A549 (cell line): ENCODE measurements around the gene POMT2. TPM values are rescaled to one million over a fixed set of nuclear protein-coding genes. Genes with fewer than 3 reads are reported as not detected.

Experiments
- ATAC-seq, 2 experiments: fragments of 200-7000 bp in 1 of 2; fragments of >200 bp in 1 of 2; cut with Nextera tagmentation in 1 of 2; cut with Tn5 transposase in 1 of 2; 3 replicates each; pipeline versions ENCODE4 v1.8.0 to v1.9.1; 2018 to 2020; ENCODE audit warnings: mild to moderate bottlenecking in 1 of 2, moderate library complexity in 1 of 2
- CTCF ChIA-PET: fragments of 300-600 bp; sonication (Branson Sonifier 250); formaldehyde crosslinking; extraction: SDS; loops from one replicate; lab custom pipeline; 2021; ENCODE audit warnings: antibody characterized with exemption, inconsistent platforms; lab: Yijun Ruan, JAX
- POLR2A ChIA-PET: fragments of 350-600 bp; formaldehyde crosslinking; extraction: SDS; loops from one replicate; lab custom pipeline; 2021; ENCODE audit warnings: antibody characterized with exemption, inconsistent platforms; lab: Yijun Ruan, JAX
- DNase-seq, 2 experiments: peaks; one replicate each; pipeline versions ENCODE4 v3.0.0 to v3.0.0-alpha.2; 2011 to 2016; ENCODE audit warnings: low read depth in 1 of 2, low spot score in 1 of 2
- FAIRE-seq: peaks from 2 replicates; lab custom pipeline; 2011; peaks lifted over from hg19 to GRCh38; lab: Jason Lieb, UNC
- H3K27ac ChIP-seq, 2 experiments: fragments of >200 bp; sonication (Bioruptor Twin); formaldehyde crosslinking; 3 replicates each; pipeline ENCODE4 v1.5.1; 2016 to 2017
- H3K4me1 ChIP-seq: fragments of >200 bp; sonication (Bioruptor Twin); formaldehyde crosslinking; 3 replicates; pipeline ENCODE4 v1.6.1; 2016
- H3K4me2 ChIP-seq: fragments of >200 bp; sonication (Bioruptor Twin); formaldehyde crosslinking; 3 replicates; pipeline ENCODE4 v1.6.1; 2016
- H3K4me3 ChIP-seq: fragments of >200 bp; sonication (Bioruptor Twin); formaldehyde crosslinking; 3 replicates; pipeline ENCODE4 v1.5.1; 2016
- H3K9me3 ChIP-seq: fragments of >200 bp; sonication (Bioruptor Twin); formaldehyde crosslinking; 3 replicates; pipeline ENCODE4 v1.6.1; 2016
- BHLHE40 ChIP-seq: IDR thresholded peaks from 2 replicates; pipeline ENCODE4 v1.6.1; 2012; ENCODE audit warnings: low read depth, low read length, inconsistent platforms
- CBX2 ChIP-seq: fragments of 200-600 bp; sonication (generic); IDR thresholded peaks from 2 replicates; pipeline ENCODE4 v1.6.1; 2016; ENCODE audit warnings: low read depth, mild to moderate bottlenecking, borderline replicate concordance
- CEBPB ChIP-seq, 2 experiments: fragments of >200 bp in 1 of 2; sonication (Bioruptor Twin) in 1 of 2; formaldehyde crosslinking in 1 of 2; IDR thresholded peaks; 2 replicates each; pipeline ENCODE4 v1.6.1; 2012 to 2016
- CHD2 ChIP-seq: fragments of 150-350 bp; IDR thresholded peaks from 2 replicates; pipeline ENCODE4 v1.6.1; 2014; ENCODE audit warnings: low read length; ENCODE audit not compliant: partially characterized antibody
- CHD4 ChIP-seq: fragments of 200-600 bp; sonication (generic); IDR thresholded peaks from 2 replicates; pipeline ENCODE4 v1.6.1; 2016; ENCODE audit warnings: antibody characterized with exemption, mild to moderate bottlenecking, borderline replicate concordance
- CTCF ChIP-seq: fragments of >200 bp; sonication (Bioruptor Twin); formaldehyde crosslinking; IDR thresholded peaks from 3 replicates; pipeline ENCODE4 v1.5.1; 2016
- EHF ChIP-seq: fragments of 250-450 bp; sonication (Bioruptor Pico); IDR thresholded peaks from 2 replicates; pipeline ENCODE4 v1.5.0; 2020; ENCODE audit warnings: mild to moderate bottlenecking
- EHMT2 ChIP-seq: fragments of 200-600 bp; sonication (generic); IDR thresholded peaks from 2 replicates; pipeline ENCODE4 v1.6.1; 2016; ENCODE audit warnings: antibody characterized with exemption, low read depth, mild to moderate bottlenecking, moderate library complexity
- ELK1 ChIP-seq: fragments of 150-350 bp; IDR thresholded peaks from 2 replicates; pipeline ENCODE4 v1.6.1; 2014; ENCODE audit warnings: low read depth, mild to moderate bottlenecking, low read length
- EP300 ChIP-seq, 2 experiments: fragments of >200 bp; sonication (Bioruptor Twin); formaldehyde crosslinking; IDR thresholded peaks; 2 replicates in 1 of 2; 3 replicates in 1 of 2; pipeline ENCODE4 v1.6.1; 2016 to 2017
- ESRRA ChIP-seq: fragments of 150-350 bp; IDR thresholded peaks from 2 replicates; pipeline ENCODE4 v1.6.1; 2014; ENCODE audit warnings: mild to moderate bottlenecking, low read length, borderline replicate concordance
- FOSL2 ChIP-seq, 2 experiments: fragments of 450-650 bp in 1 of 2; fragments of >200 bp in 1 of 2; sonication (Bioruptor Twin) in 1 of 2; formaldehyde crosslinking; IDR thresholded peaks; 2 replicates each; pipeline versions ENCODE4 v1.5.0 to v1.6.1; 2016 to 2020; ENCODE audit warnings: mild to moderate bottlenecking in 1 of 2, moderate library complexity in 1 of 2
- GATA3 ChIP-seq: IDR thresholded peaks from 2 replicates; pipeline ENCODE4 v1.6.1; 2012; ENCODE audit warnings: borderline replicate concordance
- HEYL ChIP-seq: fragments of 250-450 bp; sonication (Bioruptor Pico); IDR thresholded peaks from 2 replicates; pipeline ENCODE4 v1.8.0; 2021; ENCODE audit warnings: mild to moderate bottlenecking, moderate library complexity
- HOXB5 ChIP-seq: fragments of 250-450 bp; sonication (Bioruptor Pico); IDR thresholded peaks from 2 replicates; pipeline ENCODE4 v1.5.0; 2020; ENCODE audit warnings: mild to moderate bottlenecking, moderate library complexity
- KDM5A ChIP-seq: fragments of 200-600 bp; sonication (generic); IDR thresholded peaks from 2 replicates; pipeline ENCODE4 v1.6.1; 2016; ENCODE audit warnings: antibody characterized with exemption, mild to moderate bottlenecking
- MAX ChIP-seq: IDR thresholded peaks from 2 replicates; pipeline ENCODE4 v1.6.1; 2012
- MYC ChIP-seq: IDR thresholded peaks from 2 replicates; pipeline ENCODE4 v1.6.1; 2012; ENCODE audit warnings: mild to moderate bottlenecking, inconsistent platforms, low read length, improper control_type of control experiment, borderline replicate concordance
- NPAS2 ChIP-seq: fragments of 250-450 bp; sonication (Bioruptor Pico); IDR thresholded peaks from 2 replicates; pipeline ENCODE4 v1.8.0; 2022; ENCODE audit warnings: mild to moderate bottlenecking, moderate library complexity, borderline replicate concordance
- NR3C1 ChIP-seq: fragments of >200 bp; sonication (Bioruptor Twin); formaldehyde crosslinking; IDR thresholded peaks from 3 replicates; pipeline ENCODE4 v1.6.1; 2017
- PBX3 ChIP-seq: IDR thresholded peaks from 2 replicates; pipeline ENCODE4 v1.6.1; 2012
- PHF8 ChIP-seq: fragments of 200-600 bp; sonication (generic); IDR thresholded peaks from 2 replicates; pipeline ENCODE4 v1.6.1; 2016; ENCODE audit warnings: low read depth, mild to moderate bottlenecking, antibody characterized with exemption, moderate library complexity, borderline replicate concordance
- POLR2A ChIP-seq: IDR thresholded peaks from 2 replicates; pipeline ENCODE4 v1.6.1; 2012; ENCODE audit warnings: mild to moderate bottlenecking, low read length
- RAD21 ChIP-seq, 2 experiments: fragments of >200 bp in 1 of 2; sonication (Bioruptor Twin) in 1 of 2; formaldehyde crosslinking in 1 of 2; IDR thresholded peaks in 1 of 2; conservative IDR thresholded peaks in 1 of 2; 2 replicates in 1 of 2; 3 replicates in 1 of 2; pipeline ENCODE4 v1.6.1; 2012 to 2018; ENCODE audit warnings: inconsistent platforms in 1 of 2
- REST ChIP-seq: fragments of 200-600 bp; sonication (generic); IDR thresholded peaks from 2 replicates; pipeline ENCODE4 v1.6.1; 2016; ENCODE audit warnings: antibody characterized with exemption, mild to moderate bottlenecking, moderate library complexity
- RNF2 ChIP-seq: fragments of 200-600 bp; sonication (generic); IDR thresholded peaks from 2 replicates; pipeline ENCODE4 v1.6.1; 2016; ENCODE audit warnings: low read depth, mild to moderate bottlenecking, antibody characterized with exemption, moderate library complexity, borderline replicate concordance
- TFCP2L1 ChIP-seq: fragments of 250-450 bp; sonication (Bioruptor Pico); IDR thresholded peaks from 2 replicates; pipeline ENCODE4 v1.5.0; 2021; ENCODE audit warnings: mild to moderate bottlenecking
- WGBS: methylation state at CpG from one replicate; pipeline ENCODE4 v1.1.6; 2017; ENCODE audit errors: missing lambda C conversion rate; 5-methylcytosine and 5-hydroxymethylcytosine counted together
- polyA plus RNA-seq, 4 experiments: library from polyadenylated mRNA; depleted of rRNA in 3 of 4; stranded (reverse); fragments of >200 nt; fragmentation: RNase III in 1 of 4; extraction: RNeasy Plus Mini Kit Qiagen cat#74134 plus additional on column Dnase treatment in 1 of 4; gene quantifications; 2 replicates in 3 of 4; 3 replicates in 1 of 4; pipeline ENCODE4 v1.2.3, GENCODE V29; 2011 to 2017

POMT2 gene
- polyA plus RNA-seq, 2 of the 4 experiments (the other 2 are of a cell fraction): 27.1 to 38.7 TPM

- no peak for TF ChIP-seq MAX
- no peak for TF ChIP-seq PBX3
- no peak for TF ChIP-seq EP300 (IDR thresholded peaks at IDR 0.05)
- TF ChIP-seq HOXB5 (CRISPR knock-in tag): no peak
- no peak for TF ChIP-seq NPAS2 (CRISPR knock-in tag)
- TF ChIP-seq RNF2: no peak
- TF ChIP-seq CBX2: no peak
- no peak for TF ChIP-seq EHF (CRISPR knock-in tag)
- no peak for TF ChIP-seq CEBPB (IDR thresholded peaks at IDR 0.05)
- TF ChIP-seq POLR2A: no peak
- no peak for TF ChIP-seq PHF8
- TF ChIP-seq ELK1: no peak
- no peak for TF ChIP-seq BHLHE40
- TF ChIP-seq HEYL (CRISPR knock-in tag): no peak
- no peak for TF ChIP-seq REST
- TF ChIP-seq TFCP2L1 (CRISPR knock-in tag): no peak
- no peak for TF ChIP-seq CHD4
- no peak for TF ChIP-seq NR3C1
- TF ChIP-seq, all 56 proteins: peak for 0
- no peak overlapping the region for H3K27ac ChIP-seq
- ATAC-seq: no peak
- 0 out of 3 replicates have a peak, but pooled peaks cover 2% of the 10 kb centered on the region for H3K4me1 ChIP-seq
- no peak for FAIRE-seq
- ChIA-PET POLR2A (no interaction called here), CTCF (interaction anchor here (1.0 to 3.8 kb wide), 3 partner anchors 9 to 123 kb away, joined by 4 to 13 read pairs (median 5); no protein-coding TSS in a partner anchor)
- no peaks in the 10 kb centered on the region for H3K9me3 ChIP-seq
- no peak overlapping the region for H3K4me2 ChIP-seq
- DNase-seq: no peak
- H3K4me3 ChIP-seq: no peak overlapping the region
- 75% methylated on average over 8 of the region's 8 CpGs for WGBS
These were observed 45.1 kb downstream of the POMT2 start for GRCh38 chr14:77275601-77276017.

GRCh38 chr14:77275041-77275580, 45.6 kb downstream of the POMT2 start:
- Histone ChIP-seq H3K4me1 (peaks cover 6% of the 10 kb centered on the region; the same call in 1 of the 3 replicates), H3K9me3 (no peaks in the 10 kb centered on the region), H3K4me2 (no peak overlapping the region), H3K27ac (no peak overlapping the region), H3K4me3 (no peak overlapping the region)
- CTCF ChIA-PET: interaction anchor here (1.0 to 3.8 kb wide), 4 partner anchors 8 to 123 kb away, joined by 3 to 13 read pairs (median 4); no protein-coding TSS in a partner anchor
- no peak for FAIRE-seq
- 81% methylated on average over 5 of the region's 5 CpGs for WGBS
- POLR2A ChIA-PET: no interaction called here
- DNase-seq: no peak
- ATAC-seq: no peak
- TF ChIP-seq EHMT2 (no peak), GATA3 (no peak), HEYL (CRISPR knock-in tag) (no peak), MYC (no peak), NR3C1 (no peak), ELK1 (no peak), BHLHE40 (no peak), CTCF (no peak), RNF2 (no peak), ESRRA (no peak), POLR2A (no peak), EHF (CRISPR knock-in tag) (no peak), CHD2 (no peak), RAD21 (conservative IDR thresholded peaks at IDR 0.05 in 1 of 2, IDR thresholded peaks at IDR 0.05 in 1 of 2) (no peak), PHF8 (no peak), KDM5A (no peak), FOSL2 (IDR thresholded peaks at IDR 0.05) (no peak), FOSL2 (CRISPR knock-in tag; IDR thresholded peaks at IDR 0.05) (no peak)
